ENCODE measurements around the gene PPM1D.
A peak's percentile ranks its signal among the peaks of the same experiment; 100 is the strongest.
"Not testable (repeated sequence)": the region's sequence is repeated elsewhere in the genome, so short reads cannot be mapped to it uniquely, and the experiment has no call there.

The PPM1D gene

DNA sequence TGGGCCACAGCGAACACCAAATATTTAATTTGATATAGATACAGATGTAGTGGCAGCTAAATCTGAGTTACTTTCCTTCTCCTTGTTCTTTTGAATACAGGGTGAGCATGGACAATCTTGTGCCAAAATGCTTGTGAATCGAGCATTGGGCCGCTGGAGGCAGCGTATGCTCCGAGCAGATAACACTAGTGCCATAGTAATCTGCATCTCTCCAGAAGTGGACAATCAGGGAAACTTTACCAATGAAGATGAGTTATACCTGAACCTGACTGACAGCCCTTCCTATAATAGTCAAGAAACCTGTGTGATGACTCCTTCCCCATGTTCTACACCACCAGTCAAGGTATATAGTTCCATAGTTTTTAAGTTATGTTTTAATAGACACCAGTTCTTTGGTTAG is 56.5 kb downstream of the PPM1D start:
- no peak overlapping the region for H3K9ac ChIP-seq (ENCODE audit: low read length)
- H3K4me3 ChIP-seq (ENCODE audit: low read length) = no peak overlapping the region
- no peaks in the 10 kb centered on the region for H3K27me3 ChIP-seq (ENCODE audit: control insufficient read depth, insufficient read depth, low read length)
- H3K4me1 ChIP-seq (ENCODE audit: control insufficient read depth, insufficient read depth, low read length) = no peaks in the 10 kb centered on the region
- no peaks in the 10 kb centered on the region for H3K9me3 ChIP-seq (ENCODE audit: control insufficient read depth, low read length)
- H3K36me3 ChIP-seq (ENCODE audit: control insufficient read depth, insufficient read depth, low read length) = no peaks in the 10 kb centered on the region

DNA sequence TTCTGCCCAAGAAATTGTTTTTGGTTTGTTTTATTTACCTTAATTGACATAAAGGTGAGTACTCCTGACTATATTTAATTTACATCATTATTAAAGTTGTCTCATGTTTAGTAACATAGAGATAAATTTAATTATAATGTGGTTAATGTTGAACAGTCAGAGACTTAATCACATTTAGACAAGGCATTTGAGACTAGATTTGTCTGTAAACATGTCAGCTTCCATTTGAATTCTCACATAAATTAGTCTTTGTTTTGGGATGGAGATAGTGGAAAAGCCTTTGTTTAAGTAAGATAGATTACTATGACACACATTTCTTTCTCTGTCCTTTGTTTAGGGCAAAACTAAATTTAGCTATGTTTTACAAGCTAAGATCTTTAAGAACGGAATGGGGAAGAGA is 59.2 kb downstream of the PPM1D start:
- Histone ChIP-seq H3K9ac (ENCODE audit: low read length) (no peak overlapping the region), H3K4me1 (ENCODE audit: control insufficient read depth, insufficient read depth, low read length) (no peaks in the 10 kb centered on the region), H3K9me3 (ENCODE audit: control insufficient read depth, low read length) (no peaks in the 10 kb centered on the region), H3K36me3 (ENCODE audit: control insufficient read depth, insufficient read depth, low read length) (no peaks in the 10 kb centered on the region), H3K27me3 (ENCODE audit: control insufficient read depth, insufficient read depth, low read length) (no peaks in the 10 kb centered on the region), H3K4me3 (ENCODE audit: low read length) (no peak overlapping the region)

DNA sequence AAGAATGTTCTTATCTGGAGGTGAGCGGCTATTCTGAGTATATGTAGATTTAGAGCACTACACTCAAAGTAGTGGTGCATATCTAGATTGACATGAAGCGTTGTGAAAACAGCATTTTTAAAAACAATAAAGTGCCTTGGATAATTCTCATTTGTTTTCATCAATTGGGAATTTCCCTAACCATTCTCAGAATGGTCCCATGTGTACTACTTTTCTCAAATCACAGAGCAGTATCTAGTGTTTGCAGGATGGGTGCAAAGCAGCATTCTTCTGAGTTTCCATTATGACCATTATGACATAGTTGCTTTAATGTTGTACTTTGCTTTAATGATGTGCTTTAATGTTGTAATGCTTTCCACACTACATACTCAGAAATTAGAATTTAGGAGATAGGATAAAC is 61.5 kb downstream of the PPM1D start:
- Histone ChIP-seq H3K9ac (ENCODE audit: low read length) (no peak overlapping the region), H3K27me3 (ENCODE audit: control insufficient read depth, insufficient read depth, low read length) (no peaks in the 10 kb centered on the region), H3K36me3 (ENCODE audit: control insufficient read depth, insufficient read depth, low read length) (no peaks in the 10 kb centered on the region), H3K9me3 (ENCODE audit: control insufficient read depth, low read length) (no peaks in the 10 kb centered on the region), H3K4me3 (ENCODE audit: low read length) (no peak overlapping the region), H3K4me1 (ENCODE audit: control insufficient read depth, insufficient read depth, low read length) (no peaks in the 10 kb centered on the region)

DNA sequence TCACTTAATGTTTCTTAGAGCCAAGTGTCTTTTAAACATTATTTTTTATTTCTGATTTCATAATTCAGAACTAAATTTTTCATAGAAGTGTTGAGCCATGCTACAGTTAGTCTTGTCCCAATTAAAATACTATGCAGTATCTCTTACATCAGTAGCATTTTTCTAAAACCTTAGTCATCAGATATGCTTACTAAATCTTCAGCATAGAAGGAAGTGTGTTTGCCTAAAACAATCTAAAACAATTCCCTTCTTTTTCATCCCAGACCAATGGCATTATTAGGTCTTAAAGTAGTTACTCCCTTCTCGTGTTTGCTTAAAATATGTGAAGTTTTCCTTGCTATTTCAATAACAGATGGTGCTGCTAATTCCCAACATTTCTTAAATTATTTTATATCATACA is 64.0 kb downstream of the PPM1D start:
- Histone ChIP-seq H3K36me3 (ENCODE audit: control insufficient read depth, insufficient read depth, low read length) (no peaks in the 10 kb centered on the region), H3K9me3 (ENCODE audit: control insufficient read depth, low read length) (no peaks in the 10 kb centered on the region), H3K4me3 (ENCODE audit: low read length) (no peak overlapping the region), H3K9ac (ENCODE audit: low read length) (no peak overlapping the region), H3K4me1 (ENCODE audit: control insufficient read depth, insufficient read depth, low read length) (no peaks in the 10 kb centered on the region), H3K27me3 (ENCODE audit: control insufficient read depth, insufficient read depth, low read length) (no peaks in the 10 kb centered on the region)

DNA sequence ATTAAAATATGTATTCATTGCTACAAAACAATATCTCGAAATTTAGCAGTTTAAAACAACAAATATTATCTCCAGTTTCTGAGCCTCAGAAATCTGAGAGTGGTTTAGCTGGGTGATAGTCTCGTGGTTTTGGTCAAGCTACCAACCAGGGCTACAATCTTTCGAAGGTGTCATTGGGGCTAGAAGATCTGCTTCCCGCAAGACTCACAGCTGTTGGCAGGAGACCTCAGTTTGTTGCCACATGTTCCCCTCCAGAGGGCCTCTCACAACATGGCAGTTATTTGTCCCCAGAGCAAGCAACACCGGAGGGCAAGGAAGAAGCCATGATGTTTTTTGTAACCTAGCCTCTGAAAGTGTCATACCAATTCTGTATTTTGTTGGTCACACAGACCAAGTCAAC is 65.6 kb downstream of the PPM1D start:
- Histone ChIP-seq H3K36me3 (ENCODE audit: control insufficient read depth, insufficient read depth, low read length) (no peaks in the 10 kb centered on the region), H3K9ac (ENCODE audit: low read length) (no peak overlapping the region), H3K4me1 (ENCODE audit: control insufficient read depth, insufficient read depth, low read length) (no peaks in the 10 kb centered on the region), H3K9me3 (ENCODE audit: control insufficient read depth, low read length) (no peaks in the 10 kb centered on the region), H3K27me3 (ENCODE audit: control insufficient read depth, insufficient read depth, low read length) (no peaks in the 10 kb centered on the region), H3K4me3 (ENCODE audit: low read length) (no peak overlapping the region)

DNA sequence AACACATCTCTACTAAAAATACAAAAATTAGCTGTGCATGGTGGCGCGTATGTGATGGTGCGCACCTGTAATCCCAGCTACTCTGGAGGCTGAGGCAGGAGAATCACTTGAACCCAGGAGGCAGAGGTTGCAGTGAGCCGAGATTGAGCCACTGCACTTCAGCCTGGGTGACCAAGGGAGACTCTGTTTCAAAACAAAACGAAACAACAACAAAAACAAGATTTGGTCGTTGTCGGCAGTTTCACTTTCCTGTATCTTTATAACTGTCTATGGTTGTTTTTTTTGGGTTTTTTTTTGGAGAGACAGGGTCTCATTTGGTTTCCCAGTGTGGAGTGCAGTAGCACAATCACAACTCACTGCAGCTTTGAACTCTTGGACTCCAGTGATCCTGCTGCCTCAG is 68.7 kb downstream of the PPM1D start:
- not testable (repeated sequence) for H3K9ac ChIP-seq (ENCODE audit: low read length); H3K4me3 ChIP-seq (ENCODE audit: low read length); H3K4me1 ChIP-seq (ENCODE audit: control insufficient read depth, insufficient read depth, low read length); H3K36me3 ChIP-seq (ENCODE audit: control insufficient read depth, insufficient read depth, low read length); H3K9me3 ChIP-seq (ENCODE audit: control insufficient read depth, low read length); H3K27me3 ChIP-seq (ENCODE audit: control insufficient read depth, insufficient read depth, low read length)

DNA sequence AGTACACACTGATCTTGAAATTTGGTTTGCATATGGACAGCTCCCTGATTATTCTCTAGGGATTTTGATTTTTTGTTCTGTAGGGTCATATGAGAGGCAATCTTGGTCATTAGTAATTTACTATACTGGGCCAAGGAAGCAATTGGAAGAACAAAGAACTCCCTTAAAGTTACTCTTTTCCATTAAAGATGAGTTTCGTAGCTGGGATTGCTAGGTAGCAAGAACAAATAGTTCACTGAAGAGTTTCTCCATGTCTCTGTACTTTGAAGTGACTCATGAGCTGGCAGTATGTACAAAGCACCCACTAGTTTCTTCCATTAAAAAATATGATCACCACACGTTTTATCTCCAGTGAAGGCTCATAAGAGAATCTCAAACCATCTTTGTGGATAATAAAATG is 71.5 kb downstream of the PPM1D start:
- Histone ChIP-seq H3K36me3 (ENCODE audit: control insufficient read depth, insufficient read depth, low read length) (no peaks in the 10 kb centered on the region), H3K9me3 (ENCODE audit: control insufficient read depth, low read length) (no peaks in the 10 kb centered on the region), H3K9ac (ENCODE audit: low read length) (no peak overlapping the region), H3K4me1 (ENCODE audit: control insufficient read depth, insufficient read depth, low read length) (no peaks in the 10 kb centered on the region), H3K4me3 (ENCODE audit: low read length) (no peak overlapping the region), H3K27me3 (ENCODE audit: control insufficient read depth, insufficient read depth, low read length) (no peaks in the 10 kb centered on the region)

DNA sequence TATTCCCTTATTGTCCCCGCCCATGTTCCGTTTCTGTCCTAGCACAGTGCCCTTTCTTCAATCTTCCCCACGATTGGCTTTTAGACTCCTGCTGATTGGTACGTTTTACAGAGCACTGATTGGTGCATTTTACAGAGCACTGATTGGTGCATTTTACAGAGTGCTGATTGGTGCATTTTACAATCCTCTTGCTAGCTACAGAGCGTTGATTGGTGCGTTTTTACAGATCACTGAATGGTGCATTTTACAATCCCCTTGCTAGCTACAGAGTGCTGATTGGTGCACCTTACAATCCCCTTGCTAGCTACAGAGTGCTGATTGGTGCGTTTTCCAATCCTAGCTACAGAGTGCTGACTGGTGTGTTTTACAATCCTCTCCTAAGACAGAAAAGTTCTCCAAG is 74.6 kb downstream of the PPM1D start:
- H3K4me1 ChIP-seq (ENCODE audit: control insufficient read depth, insufficient read depth, low read length) = not testable (repeated sequence)

DNA sequence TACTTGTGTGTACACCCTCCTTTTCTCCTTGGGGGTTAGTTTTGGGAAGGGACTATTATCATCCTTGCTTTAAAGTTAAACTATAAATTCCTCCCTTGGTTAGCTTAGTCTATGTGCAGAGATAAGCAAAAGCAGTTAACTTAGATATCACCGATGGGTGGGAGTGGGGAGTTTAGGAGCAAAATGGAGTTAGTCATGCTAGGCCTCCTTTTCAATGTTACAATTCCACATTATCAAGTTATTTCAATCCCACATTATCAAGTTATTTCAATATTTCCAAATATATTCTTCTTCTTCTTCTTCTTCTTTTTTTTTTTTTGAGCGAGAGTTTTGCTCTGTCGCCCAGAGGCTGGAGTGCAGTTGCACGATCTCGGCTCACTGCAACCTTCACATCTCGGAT is 76.0 kb downstream of the PPM1D start:
- no peak overlapping the region for H3K4me3 ChIP-seq (ENCODE audit: low read length)
- H3K27me3 ChIP-seq (ENCODE audit: control insufficient read depth, insufficient read depth, low read length) = no peaks in the 10 kb centered on the region
- no peaks in the 10 kb centered on the region for H3K36me3 ChIP-seq (ENCODE audit: control insufficient read depth, insufficient read depth, low read length)
- no peak overlapping the region for H3K9ac ChIP-seq (ENCODE audit: low read length)
- no peaks in the 10 kb centered on the region for H3K4me1 ChIP-seq (ENCODE audit: control insufficient read depth, insufficient read depth, low read length)
- H3K9me3 ChIP-seq (ENCODE audit: control insufficient read depth, low read length) = no peaks in the 10 kb centered on the region

More for the DNA sequence above, 74.6 kb downstream of the PPM1D start:
- not testable (repeated sequence) for H3K27me3 ChIP-seq (ENCODE audit: control insufficient read depth, insufficient read depth, low read length); H3K36me3 ChIP-seq (ENCODE audit: control insufficient read depth, insufficient read depth, low read length); H3K9ac ChIP-seq (ENCODE audit: low read length); H3K9me3 ChIP-seq (ENCODE audit: control insufficient read depth, low read length); H3K4me3 ChIP-seq (ENCODE audit: low read length)

DNA sequence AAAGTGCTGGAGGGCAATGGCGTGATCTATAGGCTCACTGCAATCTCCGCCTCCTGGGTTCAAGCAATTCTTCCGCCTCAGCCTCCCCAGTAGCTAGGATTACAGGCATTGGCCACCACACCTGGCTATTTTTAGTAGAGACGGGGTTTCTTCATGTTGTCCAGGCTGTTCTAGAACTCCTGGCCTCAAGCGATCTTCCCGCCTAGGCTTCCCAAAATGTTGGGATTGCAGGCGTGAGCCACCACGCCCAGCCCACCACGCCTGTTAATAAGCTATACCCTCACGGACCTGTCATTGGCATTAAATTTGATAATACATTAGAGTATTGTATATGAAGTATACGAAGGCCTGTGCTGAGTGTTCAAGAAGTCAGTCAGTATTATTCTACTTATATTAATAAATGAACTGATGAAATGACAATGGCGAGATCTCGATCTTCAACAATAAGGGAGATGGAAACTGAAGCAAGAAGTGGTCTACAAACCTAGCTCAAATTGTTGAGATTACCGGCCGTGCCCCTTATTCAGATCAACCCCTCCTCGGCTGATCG is 76.8 kb downstream of the PPM1D start:
- Histone ChIP-seq H3K4me3 (ENCODE audit: low read length) (peak overlapping the region; percentile 83), H3K4me1 (ENCODE audit: control insufficient read depth, insufficient read depth, low read length) (no peaks in the 10 kb centered on the region), H3K9ac (ENCODE audit: low read length) (peak overlapping the region; percentile 91)

DNA sequence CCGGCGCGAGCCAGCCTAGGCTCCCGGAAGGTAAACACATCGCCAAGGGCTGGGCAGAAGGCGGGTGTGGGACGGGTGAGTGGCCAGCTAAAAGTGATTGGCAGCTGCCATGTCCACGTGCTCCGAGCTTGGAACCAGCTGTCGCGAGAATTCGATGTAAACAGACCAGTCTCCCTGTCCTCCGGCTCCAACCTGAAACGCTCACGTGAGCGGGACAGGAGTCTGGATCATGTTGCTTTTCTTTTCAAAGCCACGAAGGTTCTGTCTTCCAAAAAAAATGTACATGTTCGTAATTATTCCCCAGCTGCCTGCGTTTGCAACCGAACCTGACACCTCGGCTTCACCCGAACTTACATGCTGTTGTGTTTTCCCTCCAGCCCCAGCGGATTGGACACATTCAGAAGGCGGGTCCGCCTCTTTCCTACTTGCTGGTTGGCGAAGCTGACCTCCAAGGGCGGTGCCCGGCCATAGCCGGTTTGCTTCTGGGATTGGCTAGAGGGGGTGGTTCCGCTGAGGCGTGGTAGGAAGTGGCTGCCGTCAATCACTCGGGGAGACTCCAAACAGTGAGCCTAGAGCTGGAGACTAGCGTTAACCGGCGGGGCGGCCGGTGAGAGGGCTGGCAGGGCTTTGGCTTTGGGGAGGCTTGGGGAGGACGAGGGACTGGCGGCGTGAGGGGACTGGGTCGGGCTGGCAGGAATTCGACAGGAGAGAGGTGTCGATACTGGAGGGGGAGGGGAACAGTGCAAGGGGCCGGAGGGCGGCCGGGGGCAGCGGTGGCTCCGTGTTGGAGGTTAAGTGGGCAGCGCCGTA is 77.5 kb downstream of the PPM1D start, which contains the start of gene BCAS3:
Gene BCAS3, plus strand, starts transcription at position 544 of the 810 bp plus-strand sequence.
- Histone ChIP-seq H3K4me1 (ENCODE audit: control insufficient read depth, insufficient read depth, low read length) (no peaks in the 10 kb centered on the region), H3K27me3 (ENCODE audit: control insufficient read depth, insufficient read depth, low read length) (no peaks in the 10 kb centered on the region), H3K36me3 (ENCODE audit: control insufficient read depth, insufficient read depth, low read length) (no peaks in the 10 kb centered on the region), H3K9ac (ENCODE audit: low read length) (peak within 1 kb of the TSS; percentile 91), H3K9me3 (ENCODE audit: control insufficient read depth, low read length) (no peaks in the 10 kb centered on the region), H3K4me3 (ENCODE audit: low read length) (peak within 1 kb of the TSS; percentile 83)

More for the DNA sequence above, 76.8 kb downstream of the PPM1D start:
- Histone ChIP-seq H3K9me3 (ENCODE audit: control insufficient read depth, low read length) (no peaks in the 10 kb centered on the region), H3K36me3 (ENCODE audit: control insufficient read depth, insufficient read depth, low read length) (no peaks in the 10 kb centered on the region), H3K27me3 (ENCODE audit: control insufficient read depth, insufficient read depth, low read length) (no peaks in the 10 kb centered on the region)

DNA sequence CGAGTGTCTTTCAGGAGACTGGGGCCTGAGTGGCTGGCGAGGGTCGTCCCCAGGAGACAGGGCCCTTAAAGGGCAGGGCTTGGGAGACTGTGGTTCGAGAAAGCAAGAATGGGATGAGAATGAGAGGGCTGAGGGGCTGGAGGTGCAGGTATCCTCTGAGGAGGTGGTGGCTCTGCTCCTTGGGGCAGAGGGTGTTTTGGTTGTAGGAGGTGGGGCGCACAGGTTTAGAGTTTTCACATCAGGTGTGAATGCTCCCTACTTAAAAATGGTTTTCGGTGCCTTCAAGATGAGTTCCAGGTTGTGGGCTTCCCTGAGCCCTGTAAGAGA is 78.1 kb downstream of the PPM1D start:
- Histone ChIP-seq H3K9ac (ENCODE audit: low read length) (peak overlapping the region; percentile 91), H3K9me3 (ENCODE audit: control insufficient read depth, low read length) (no peaks in the 10 kb centered on the region), H3K4me3 (ENCODE audit: low read length) (peak overlapping the region; percentile 83), H3K4me1 (ENCODE audit: control insufficient read depth, insufficient read depth, low read length) (no peaks in the 10 kb centered on the region), H3K27me3 (ENCODE audit: control insufficient read depth, insufficient read depth, low read length) (no peaks in the 10 kb centered on the region), H3K36me3 (ENCODE audit: control insufficient read depth, insufficient read depth, low read length) (no peaks in the 10 kb centered on the region)
